Tibial nerve (tissue), 4 donors: ENCODE data around the gene CAT.

Experiments
- EP300 ChIP-seq, 2 donors: sonication (generic); formaldehyde crosslinking; IDR thresholded peaks; one replicate each; pipeline ENCODE4 v1.6.1; 2017; ENCODE audit warnings: antibody characterized with exemption in 2 of 2, mild to moderate bottlenecking in 1 of 2
- POLR2A ChIP-seq, 2 donors: fragments of 450-650 bp; IDR thresholded peaks; one replicate each; pipeline ENCODE4 v1.6.1; 2017; ENCODE audit warnings: antibody characterized with exemption in 2 of 2, mild to moderate bottlenecking in 2 of 2, moderate library complexity in 2 of 2
- TF ChIP-seq, protein P1 (sequence below), 5 experiments: fragments of 200-600 bp in 3 of 5; fragments of 450-650 bp in 2 of 5; sonication (generic) in 3 of 5; IDR thresholded peaks; one replicate each; pipeline ENCODE4 v1.5.1; 2016 to 2019; ENCODE audit warnings: antibody characterized with exemption in 5 of 5, mild to moderate bottlenecking in 3 of 5, moderate library complexity in 2 of 5

- TF ChIP-seq, protein P1, sequence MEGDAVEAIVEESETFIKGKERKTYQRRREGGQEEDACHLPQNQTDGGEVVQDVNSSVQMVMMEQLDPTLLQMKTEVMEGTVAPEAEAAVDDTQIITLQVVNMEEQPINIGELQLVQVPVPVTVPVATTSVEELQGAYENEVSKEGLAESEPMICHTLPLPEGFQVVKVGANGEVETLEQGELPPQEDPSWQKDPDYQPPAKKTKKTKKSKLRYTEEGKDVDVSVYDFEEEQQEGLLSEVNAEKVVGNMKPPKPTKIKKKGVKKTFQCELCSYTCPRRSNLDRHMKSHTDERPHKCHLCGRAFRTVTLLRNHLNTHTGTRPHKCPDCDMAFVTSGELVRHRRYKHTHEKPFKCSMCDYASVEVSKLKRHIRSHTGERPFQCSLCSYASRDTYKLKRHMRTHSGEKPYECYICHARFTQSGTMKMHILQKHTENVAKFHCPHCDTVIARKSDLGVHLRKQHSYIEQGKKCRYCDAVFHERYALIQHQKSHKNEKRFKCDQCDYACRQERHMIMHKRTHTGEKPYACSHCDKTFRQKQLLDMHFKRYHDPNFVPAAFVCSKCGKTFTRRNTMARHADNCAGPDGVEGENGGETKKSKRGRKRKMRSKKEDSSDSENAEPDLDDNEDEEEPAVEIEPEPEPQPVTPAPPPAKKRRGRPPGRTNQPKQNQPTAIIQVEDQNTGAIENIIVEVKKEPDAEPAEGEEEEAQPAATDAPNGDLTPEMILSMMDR (IDR thresholded peaks at IDR 0.05): no peak
- TF ChIP-seq POLR2A (IDR thresholded peaks at IDR 0.05) (no peak), EP300 (IDR thresholded peaks at IDR 0.05) (no peak)
Observed at GRCh38 chr11:34406413-34406812, 32.3 kb upstream of the CAT start.
